Stomach (tissue), 9 donors: ENCODE measurements around the gene PLEKHM2. TPM values are rescaled to one million over a fixed set of nuclear protein-coding genes. Genes with fewer than 3 reads are reported as not detected.

Experiments
- DNase-seq, 2 donors: peaks; one replicate each; pipeline versions ENCODE4 v3.0.0 to v3.0.0-alpha.2; 2013 to 2019
- H3K27ac ChIP-seq, 5 donors: fragments of 200-600 bp in 4 of 5; sonication (generic) in 4 of 5; one replicate each; pipeline ENCODE4 v1.5.1; 2013 to 2019; ENCODE audit warnings: mild to moderate bottlenecking in 1 of 5, moderate library complexity in 1 of 5
- H3K27me3 ChIP-seq, 3 donors: fragments of 200-600 bp; sonication (generic); one replicate each; pipeline ENCODE4 v1.5.1; 2017 to 2019; ENCODE audit warnings: mixed run types in 1 of 3
- H3K36me3 ChIP-seq, 4 donors: fragments of 200-600 bp; sonication (generic); 1 replicate in 3 of 4; 2 replicates in 1 of 4; pipeline ENCODE4 v1.5.1; 2016 to 2019
- H3K4me1 ChIP-seq, 4 donors: fragments of 200-600 bp; sonication (generic); one replicate each; pipeline ENCODE4 v1.5.1; 2016 to 2019
- H3K4me3 ChIP-seq, 4 donors: fragments of 200-600 bp; sonication (generic) in 3 of 4; one replicate each; pipeline ENCODE4 v1.5.1; 2016 to 2019; ENCODE audit warnings: mild to moderate bottlenecking in 1 of 4
- H3K9me3 ChIP-seq, 4 donors: fragments of 200-600 bp; sonication (generic); one replicate each; pipeline ENCODE4 v1.5.1; 2016 to 2019
- CTCF ChIP-seq, 7 experiments: fragments of 450-650 bp in 4 of 7; fragments of 200-600 bp in 3 of 7; sonication (generic) in 3 of 7; IDR thresholded peaks; one replicate each; pipeline ENCODE4 v1.5.1; 2016 to 2019; ENCODE audit warnings: antibody characterized with exemption in 7 of 7, control low read depth in 2 of 7, mild to moderate bottlenecking in 1 of 7
- EP300 ChIP-seq: sonication (generic); formaldehyde crosslinking; IDR thresholded peaks from one replicate; pipeline ENCODE4 v1.6.1; 2017; ENCODE audit warnings: antibody characterized with exemption
- POLR2A ChIP-seq, 4 donors: fragments of 450-650 bp; IDR thresholded peaks; one replicate each; pipeline ENCODE4 v1.6.1; 2016; ENCODE audit warnings: antibody characterized with exemption in 4 of 4, control low read depth in 2 of 4, mild to moderate bottlenecking in 1 of 4, moderate library complexity in 1 of 4
- POLR2AphosphoS5 ChIP-seq, 3 donors: sonication (generic); formaldehyde crosslinking; IDR thresholded peaks; one replicate each; pipeline ENCODE4 v1.6.1; 2016; ENCODE audit warnings: antibody characterized with exemption in 3 of 3
- WGBS, 5 donors: extraction: QIAGEN DNeasy Blood & Tissue Kit in 3 of 5; methylation state at CpG; one replicate each; pipeline versions ENCODE4 v1.1.5 to v1.1.7; 2013 to 2018; 5-methylcytosine and 5-hydroxymethylcytosine counted together
- intact Hi-C: fragments of 100-400 bp; cut with DNase I; formaldehyde crosslinking; loops from one replicate; pipeline ENCODE4 v1.15.1; 2023; ENCODE audit warnings: low total_unique reads
- polyA plus RNA-seq, 3 donors: library from polyadenylated mRNA; stranded (reverse); fragments of 200-250 nt; gene quantifications; one replicate each; pipeline ENCODE4 v1.2.3, GENCODE V29; 2013
- total RNA-seq, 5 donors: library from RNA; depleted of rRNA; stranded (reverse); fragments of >200 nt; gene quantifications; one replicate each; pipeline versions ENCODE4 v1.1.0 to v1.2.3, GENCODE V29; 2014 to 2016
- donor health status: healthy with polysubstance abuse.
- donor health status: Bipolar disorder and iron deficiency.
- donor health status: healthy.

PLEKHM2 gene
- total and polyA plus RNA-seq, 8 donors, result 19.3 to 63.0 (median 30.9) TPM

- no peak for DNase-seq
- Histone ChIP-seq H3K27me3 (no peaks in the 10 kb centered on the region), H3K27ac (peak overlapping the region in 1 of 5 donors; percentile 20), H3K4me3 (no peak overlapping the region), H3K4me1 (peaks cover 8 to 26% (median 10%) of the 10 kb centered on the region in 4 donors), H3K36me3 (peaks cover 65 to 100% (median 98%) of the 10 kb centered on the region in 4 donors), H3K9me3 (no peaks in the 10 kb centered on the region)
- WGBS, 5 donors, result 82 to 92% (median 88%) methylated on average over 13 of the region's 13 CpGs
- intact Hi-C loops, result no loop called here
- no peak for TF ChIP-seq POLR2AphosphoS5 (IDR thresholded peaks at IDR 0.05)
- TF ChIP-seq CTCF (IDR thresholded peaks at IDR 0.05), result no peak
- TF ChIP-seq POLR2A (IDR thresholded peaks at IDR 0.05), result no peak
- TF ChIP-seq EP300, result no peak
These were observed 38.9 kb downstream of the PLEKHM2 start for GRCh38 chr1:15722836-15723532.

GRCh38 chr1:15723631-15724246 is 39.6 kb downstream of the PLEKHM2 start:
- H3K4me1 ChIP-seq, result peaks cover under 1 to 19% (median 2%) of the 10 kb centered on the region in 4 donors
- no peak for TF ChIP-seq CTCF (IDR thresholded peaks at IDR 0.05)
- no peak for TF ChIP-seq EP300
- no peak for TF ChIP-seq POLR2A (IDR thresholded peaks at IDR 0.05)
- no peak for TF ChIP-seq POLR2AphosphoS5 (IDR thresholded peaks at IDR 0.05)
- no peak overlapping the region for H3K27ac ChIP-seq
- H3K27me3 ChIP-seq, result no peaks in the 10 kb centered on the region
- H3K36me3 ChIP-seq, result peaks cover 66 to 100% (median 98%) of the 10 kb centered on the region in 4 donors
- H3K4me3 ChIP-seq, result no peak overlapping the region
- intact Hi-C loops, result no loop called here
- peak in 1 of 2 donors; percentile 48 for DNase-seq
- WGBS, 5 donors, result 90 to 96% (median 95%) methylated on average over 15 to 20 of the region's 20 CpGs
- no peaks in the 10 kb centered on the region for H3K9me3 ChIP-seq

- 82 to 86% (median 83%) methylated on average over 22 to 26 of the region's 26 CpGs for WGBS, 5 donors
- H3K9me3 ChIP-seq, result no peaks in the 10 kb centered on the region
- H3K27ac ChIP-seq, result no peak overlapping the region
- peaks cover 0 to 16% (median 0%) of the 10 kb centered on the region in 4 donors for H3K4me1 ChIP-seq
- DNase-seq, result no peak
- H3K27me3 ChIP-seq, result no peaks in the 10 kb centered on the region
- H3K36me3 ChIP-seq, result peaks cover 70 to 100% (median 98%) of the 10 kb centered on the region in 4 donors
- H3K4me3 ChIP-seq, result no peak overlapping the region
- no peak for TF ChIP-seq EP300
- no peak for TF ChIP-seq CTCF (IDR thresholded peaks at IDR 0.05)
- TF ChIP-seq POLR2A (IDR thresholded peaks at IDR 0.05), result no peak
- no peak for TF ChIP-seq POLR2AphosphoS5 (IDR thresholded peaks at IDR 0.05)
- intact Hi-C loops, result no loop called here
These were observed 41.1 kb downstream of the PLEKHM2 start for GRCh38 chr1:15724949-15725880.

- H3K4me1 ChIP-seq, result peaks cover 0 to 7% (median 0%) of the 10 kb centered on the region in 4 donors
- H3K27me3 ChIP-seq, result no peaks in the 10 kb centered on the region
- intact Hi-C loops, result no loop called here
- TF ChIP-seq POLR2A (IDR thresholded peaks at IDR 0.05), result no peak
- no peak for TF ChIP-seq CTCF (IDR thresholded peaks at IDR 0.05)
- TF ChIP-seq EP300, result no peak
- TF ChIP-seq POLR2AphosphoS5 (IDR thresholded peaks at IDR 0.05), result no peak
- DNase-seq, result no peak
- H3K36me3 ChIP-seq, result peaks cover 72 to 100% (median 98%) of the 10 kb centered on the region in 4 donors
- WGBS, 5 donors, result 86 to 94% (median 90%) methylated on average over 8 to 9 of the region's 9 CpGs
- no peak overlapping the region for H3K4me3 ChIP-seq
- no peaks in the 10 kb centered on the region for H3K9me3 ChIP-seq
- H3K27ac ChIP-seq, result no peak overlapping the region
These were observed 42.4 kb downstream of the PLEKHM2 start for GRCh38 chr1:15726508-15726907.
